ENCODE data around the gene RAD9A. TPM values are rescaled to one million over a fixed set of nuclear protein-coding genes. Genes with fewer than 3 reads are reported as not detected.

RAD9A gene
- total RNA-seq = 2.4 and 5.4 TPM in 2 replicates

DNA sequence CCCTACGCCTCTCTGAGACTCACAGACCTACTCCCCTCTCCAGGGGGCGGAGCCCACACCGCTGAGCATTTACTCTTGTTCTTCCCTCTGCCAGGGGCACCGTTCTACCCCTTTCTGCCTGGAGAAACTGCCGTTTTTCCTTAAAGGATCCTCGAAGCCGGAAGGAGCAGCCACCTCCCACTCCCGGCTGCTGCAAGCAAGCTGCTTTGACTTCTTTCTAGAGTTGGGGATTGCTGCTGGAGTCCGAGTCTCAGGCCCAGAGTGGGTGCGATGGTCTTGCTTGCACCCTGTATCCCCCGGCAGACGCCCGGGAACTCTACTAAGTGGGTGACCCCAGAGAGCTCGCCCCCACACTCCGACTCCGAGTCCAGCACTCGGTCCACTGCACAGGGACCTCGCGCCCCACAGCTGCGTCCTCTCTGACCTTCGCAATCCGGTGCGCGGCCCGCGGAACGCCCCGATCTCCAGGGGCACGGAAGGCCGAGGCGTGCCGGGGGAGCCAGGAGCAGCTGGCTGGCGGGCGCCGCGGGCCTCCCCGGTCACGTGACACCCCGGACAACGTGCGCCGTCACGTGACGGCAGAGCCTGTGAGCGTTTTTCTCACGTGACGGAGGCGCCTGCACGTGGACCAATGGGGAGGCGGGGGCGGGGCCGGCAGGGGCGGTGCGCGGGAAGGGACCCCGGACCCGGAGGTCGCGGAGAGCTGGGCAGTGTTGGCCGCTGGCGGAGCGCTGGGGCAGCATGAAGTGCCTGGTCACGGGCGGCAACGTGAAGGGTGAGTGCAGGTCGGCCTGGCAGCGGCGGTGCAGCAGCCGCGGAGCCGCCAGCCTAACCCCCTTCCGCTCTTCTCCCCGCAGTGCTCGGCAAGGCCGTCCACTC is at the start of gene RAD9A:
Gene RAD9A (plus strand): TSS at position 683 of the 879 bp plus-strand sequence. CDS start 59 bp downstream, at position 742.

GRCh38 chr11:67353317-67354074 is 38.3 kb upstream of the RAD9A start, which contains the start of gene POLD4:
Gene POLD4, minus strand, starts transcription at chr11:67353546. Its CDS starts 147 bp downstream, at chr11:67353399.

DNA sequence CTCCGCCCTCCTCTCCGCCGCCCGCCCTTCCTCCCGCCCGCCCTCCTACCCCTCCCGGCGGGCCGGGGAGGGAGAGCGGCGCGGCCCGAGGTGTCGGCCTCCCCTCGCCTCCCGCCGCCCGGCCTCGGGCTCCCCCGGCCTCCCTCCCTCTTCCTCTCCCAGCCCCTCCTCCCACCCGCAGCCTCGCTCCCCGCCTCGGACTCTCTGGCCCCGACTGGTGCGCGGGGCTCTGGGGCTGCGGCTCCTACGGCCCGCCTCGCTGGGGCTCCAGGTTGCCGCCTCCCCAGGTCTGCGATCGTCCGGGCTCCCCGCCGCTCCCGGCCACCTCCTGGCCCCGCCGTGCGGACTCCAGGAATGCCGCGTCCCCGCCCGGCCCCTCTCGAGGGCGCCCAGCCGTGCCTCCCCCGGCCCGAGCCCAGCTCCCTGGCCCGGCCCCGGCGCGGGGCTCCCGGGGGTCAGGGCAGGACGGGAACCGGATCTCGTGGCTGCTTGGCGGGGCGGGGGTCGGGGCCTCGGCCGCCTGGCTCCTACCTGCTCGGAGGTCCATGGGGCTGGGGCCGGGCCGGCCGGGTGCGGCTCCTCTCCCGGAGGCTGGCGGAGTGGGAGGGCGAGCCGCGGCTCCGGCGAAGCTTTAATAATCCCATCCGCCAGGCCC is 18.7 kb upstream of the RAD9A start, which contains the start of gene CLCF1:
Gene CLCF1 (minus strand): TSS at position 606 of the 655 bp plus-strand sequence. CDS start 59 bp downstream, at position 547.

GRCh38 chr11:67401495-67402191 is 9.9 kb downstream of the RAD9A start, which contains the start of gene PPP1CA:
Gene PPP1CA, minus strand, starts transcription at chr11:67401858. Its CDS starts 76 bp downstream, at chr11:67401782.

DNA sequence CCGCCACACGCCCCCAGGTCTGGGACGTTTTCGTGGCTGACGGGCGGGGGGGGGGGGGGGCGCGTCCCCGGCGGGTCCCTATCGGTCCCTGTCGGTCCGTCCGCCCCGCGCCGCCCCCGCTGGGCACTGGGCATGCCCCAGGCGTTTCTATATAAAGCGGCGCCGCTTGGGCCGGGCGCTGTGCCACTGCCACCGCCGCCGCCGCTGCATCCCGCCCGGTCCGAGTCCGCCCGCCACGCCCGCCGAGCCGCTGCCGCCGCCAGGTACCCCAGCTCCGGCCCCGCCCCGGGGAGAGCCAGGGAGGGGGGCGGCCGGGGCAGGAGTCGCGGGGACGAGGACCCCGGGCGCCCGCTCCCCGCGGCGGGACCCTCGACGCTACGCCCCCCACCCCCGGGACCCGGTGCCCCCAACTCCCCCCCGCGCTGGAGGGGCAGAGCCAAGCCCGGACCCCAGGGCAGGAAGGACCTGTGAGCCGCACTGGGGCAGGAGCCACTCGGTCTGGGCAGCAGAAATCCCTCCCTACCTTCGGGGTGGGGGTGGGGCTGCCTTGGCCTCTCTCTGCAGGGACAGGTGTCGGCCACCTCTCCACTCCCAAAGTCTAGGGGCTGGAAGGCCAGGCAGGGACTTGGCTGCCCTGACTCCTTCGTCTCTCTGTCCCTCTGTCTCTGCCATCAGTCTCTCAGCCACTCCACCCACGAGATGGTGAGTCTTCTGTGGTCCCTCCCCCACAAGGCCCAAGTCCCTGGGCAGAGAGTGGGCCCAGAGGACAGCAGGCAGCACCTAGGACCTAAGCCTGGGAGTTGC is 23.9 kb downstream of the RAD9A start, which contains the start of gene CARNS1:
Gene CARNS1 (plus strand): TSS at position 178 of the 804 bp plus-strand sequence. CDS start 522 bp downstream, at position 700.

GRCh38 chr11:67428052-67429001 is 36.5 kb downstream of the RAD9A start, which contains the start of gene RPS6KB2:
Gene RPS6KB2, plus strand, starts transcription at chr11:67428494. Its CDS starts 52 bp downstream, at chr11:67428546.

DNA sequence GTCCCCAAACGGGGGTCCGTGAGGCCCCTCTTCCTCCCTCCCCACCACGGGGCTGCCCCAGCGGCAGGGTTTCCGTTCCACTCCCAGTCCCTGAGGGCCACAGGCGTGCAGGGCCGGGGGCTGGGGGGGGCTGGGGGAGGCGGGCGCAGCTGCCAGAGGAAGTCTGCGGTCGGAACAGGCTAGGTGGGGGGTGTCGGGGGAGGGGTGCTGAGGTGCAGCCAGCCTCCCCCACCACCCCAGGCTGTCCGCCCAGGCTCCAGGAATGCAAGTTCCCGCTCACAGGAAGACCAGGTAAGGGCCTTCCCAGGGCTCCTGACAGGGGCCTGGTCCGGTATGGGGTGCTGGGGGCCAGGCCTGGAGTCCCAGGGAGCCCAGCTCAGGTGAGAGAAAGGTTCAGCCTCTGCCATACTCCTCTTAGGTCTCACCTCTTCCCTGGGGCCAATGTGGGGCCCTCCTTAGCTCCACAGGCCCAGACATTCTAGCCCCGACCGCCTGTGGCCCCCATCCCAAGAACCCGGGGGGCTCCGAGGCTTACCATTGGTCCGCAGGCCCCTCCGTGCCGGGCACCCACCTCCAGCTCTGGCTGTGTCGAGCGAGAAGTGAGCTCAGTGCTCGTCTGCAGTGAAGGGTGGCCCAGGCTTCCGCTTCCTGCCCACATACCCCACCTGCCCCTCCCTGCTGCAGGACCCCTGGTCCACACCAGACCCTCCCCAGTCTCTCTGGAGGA is 45.5 kb downstream of the RAD9A start, which contains the start of gene PTPRCAP:
Gene PTPRCAP (minus strand): TSS at position 601 of the 727 bp plus-strand sequence. CDS start 63 bp downstream, at position 538.

Other genes with a start within 250 kb of the RAD9A start
- gene GRK2, start 125.5 kb upstream of the RAD9A start, total RNA-seq = 22.5 and 25.7 TPM in 2 replicates
- gene ANKRD13D, start 102.7 kb upstream of the RAD9A start, total RNA-seq = 29.6 and 37.3 TPM in 2 replicates
- gene SSH3, start 88.5 kb upstream of the RAD9A start, total RNA-seq = 9.7 and 10.3 TPM in 2 replicates
- 40.7 and 44.7 TPM in 2 replicates for gene POLD4, start 38.4 kb upstream of the RAD9A start, total RNA-seq
- 3.4 and 4.4 TPM in 2 replicates for gene CLCF1, start 18.4 kb upstream of the RAD9A start, total RNA-seq
- 122 and 148 TPM in 2 replicates for gene PPP1CA, start 9.9 kb downstream of the RAD9A start, total RNA-seq
- not detected in 2 replicates for gene TBC1D10C, start 12.1 kb downstream of the RAD9A start, total RNA-seq
- gene CARNS1, start 23.7 kb downstream of the RAD9A start, total RNA-seq = under 0.01 and 0.09 TPM in 2 replicates
- gene RPS6KB2, start 36.5 kb downstream of the RAD9A start, total RNA-seq = 38.9 and 52.1 TPM in 2 replicates
- gene PTPRCAP, start 45.7 kb downstream of the RAD9A start, total RNA-seq = not detected in 2 replicates
- 115 and 127 TPM in 2 replicates for gene CORO1B, start 51.5 kb downstream of the RAD9A start, total RNA-seq
- gene GPR152, start 60.7 kb downstream of the RAD9A start, total RNA-seq = not detected in 2 replicates
- not detected in 2 replicates for gene CABP4, start 63.4 kb downstream of the RAD9A start, total RNA-seq
- gene TMEM134, start 77.3 kb downstream of the RAD9A start, total RNA-seq = 12.4 and 18.2 TPM in 2 replicates
- 101 and 142 TPM in 2 replicates for gene AIP, start 91.0 kb downstream of the RAD9A start, total RNA-seq
- gene PITPNM1, start 113.4 kb downstream of the RAD9A start, total RNA-seq = 12.5 and 14.3 TPM in 2 replicates
- gene CDK2AP2, start 116.2 kb downstream of the RAD9A start, total RNA-seq = 6.4 and 7.1 TPM in 2 replicates
- not detected in 2 replicates for gene CABP2, start 131.5 kb downstream of the RAD9A start, total RNA-seq
- 1,134 and 1,225 TPM in 2 replicates for gene GSTP1, start 191.8 kb downstream of the RAD9A start, total RNA-seq
- gene NDUFV1, start 214.9 kb downstream of the RAD9A start, total RNA-seq = 167 and 205 TPM in 2 replicates
- 2.6 and 3.1 TPM in 2 replicates for gene NUDT8, start 238.0 kb downstream of the RAD9A start, total RNA-seq
- not detected in 2 replicates for gene TBX10, start 247.8 kb downstream of the RAD9A start, total RNA-seq